Spinal cord (tissue), 10 donors: ENCODE results near the gene SPRY4. TPM values are rescaled to one million over a fixed set of nuclear protein-coding genes. Genes with fewer than 3 reads are reported as not detected.
"Not testable (repeated sequence)": the region's sequence is repeated elsewhere in the genome, so short reads cannot be mapped to it uniquely, and the experiment has no call there.

Experiments used
- DNase-seq, 6 donors: peaks; one replicate each; pipeline versions ENCODE4 v3.0.0 to v3.0.0-alpha.2; 2013 to 2015; ENCODE audit warnings: low spot score in 6 of 6, low read depth in 4 of 6
- H3K27ac ChIP-seq: one replicate; pipeline ENCODE4 v1.5.1; 2013; ENCODE audit warnings: low read depth, low read length, control low read depth
- H3K27me3 ChIP-seq: one replicate; pipeline ENCODE4 v1.6.1; 2013; ENCODE audit warnings: low read length; ENCODE audit not compliant: control insufficient read depth, insufficient read depth
- H3K36me3 ChIP-seq: one replicate; pipeline ENCODE4 v1.6.1; 2013; ENCODE audit warnings: low read length; ENCODE audit not compliant: control insufficient read depth, insufficient read depth
- H3K4me1 ChIP-seq: one replicate; pipeline ENCODE4 v1.6.1; 2013; ENCODE audit warnings: low read length; ENCODE audit not compliant: control insufficient read depth, insufficient read depth
- H3K4me3 ChIP-seq: one replicate; pipeline ENCODE4 v1.5.1; 2013; ENCODE audit warnings: low read depth, low read length, control low read depth
- H3K9me3 ChIP-seq: one replicate; pipeline ENCODE4 v1.6.1; 2013; ENCODE audit warnings: low read length; ENCODE audit not compliant: control insufficient read depth, insufficient read depth
- WGBS: methylation state at CpG from one replicate; pipeline ENCODE4 v1.1.5; 2013; ENCODE audit warnings: missing lambda C conversion rate; ENCODE audit not compliant: insufficient coverage; 5-methylcytosine and 5-hydroxymethylcytosine counted together
- polyA plus RNA-seq, 2 donors: library from polyadenylated mRNA; unstranded; fragments of 120-200 nt; gene quantifications; one replicate each; pipeline ENCODE4 v1.2.1, GENCODE V29; 2013; ENCODE audit not compliant: insufficient read length in 2 of 2
- total RNA-seq, 2 donors: library from RNA; depleted of rRNA in 1 of 2; stranded (reverse); fragments of 120-200 nt in 1 of 2; fragments of >200 nt in 1 of 2; gene quantifications; one replicate each; pipeline versions ENCODE4 v1.2.3 to v1.2.4, GENCODE V29; 2013 to 2014
- donor health status: healthy.

Gene SPRY4
- total and polyA plus RNA-seq, 4 donors, result 11.6 to 28.5 (median 21.0) TPM

- no peaks in the 10 kb centered on the region for H3K9me3 ChIP-seq
- WGBS, result 82% methylated on average over 15 of the region's 16 CpGs
- H3K36me3 ChIP-seq, result no peaks in the 10 kb centered on the region
- H3K4me3 ChIP-seq, result no peak overlapping the region
- H3K4me1 ChIP-seq, result no peaks in the 10 kb centered on the region
- H3K27ac ChIP-seq, result no peak overlapping the region
- DNase-seq, result no peak
- no peaks in the 10 kb centered on the region for H3K27me3 ChIP-seq
Measured at GRCh38 chr5:142342128-142342981, 17.5 kb upstream of the SPRY4 start.

GRCh38 chr5:142339781-142340180 is 15.0 kb upstream of the SPRY4 start:
- Histone ChIP-seq H3K27me3 (no peaks in the 10 kb centered on the region), H3K4me3 (no peak overlapping the region), H3K4me1 (no peaks in the 10 kb centered on the region), H3K27ac (no peak overlapping the region), H3K36me3 (no peaks in the 10 kb centered on the region), H3K9me3 (no peaks in the 10 kb centered on the region)
- no peak for DNase-seq
- WGBS, result 100% methylated on average over 2 of the region's 3 CpGs

GRCh38 chr5:142334538-142334937 is 9.7 kb upstream of the SPRY4 start:
- H3K27me3 ChIP-seq, result no peaks in the 10 kb centered on the region
- no peak overlapping the region for H3K4me3 ChIP-seq
- H3K36me3 ChIP-seq, result no peaks in the 10 kb centered on the region
- no peaks in the 10 kb centered on the region for H3K4me1 ChIP-seq
- no peak for DNase-seq
- no peak overlapping the region for H3K27ac ChIP-seq
- H3K9me3 ChIP-seq, result no peaks in the 10 kb centered on the region

GRCh38 chr5:142333749-142334148 is 8.9 kb upstream of the SPRY4 start:
- not testable (repeated sequence) for H3K4me3 ChIP-seq, H3K4me1 ChIP-seq, H3K27me3 ChIP-seq, H3K27ac ChIP-seq, H3K36me3 ChIP-seq, DNase-seq, H3K9me3 ChIP-seq
- WGBS, result 94% methylated on average over 2 of the region's 2 CpGs

DNA sequence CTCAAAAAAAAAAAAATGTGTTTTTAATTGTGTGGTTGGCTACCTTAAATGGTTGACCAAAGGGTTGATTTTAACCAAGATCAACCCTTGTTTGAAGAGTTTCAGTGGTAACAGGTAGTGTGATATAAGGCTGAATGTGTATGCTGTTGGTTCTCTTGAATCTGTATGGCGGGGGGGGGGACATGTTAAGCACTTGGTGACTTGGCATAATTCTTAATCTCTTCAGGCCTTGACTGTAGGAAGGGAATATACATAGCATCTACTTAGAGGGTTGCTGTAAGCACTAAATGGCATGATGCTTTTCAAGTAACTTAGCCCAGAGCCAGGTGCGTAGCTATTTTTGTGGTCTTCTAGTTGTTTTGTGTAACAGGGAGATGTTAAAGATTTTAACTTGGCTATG is 5.6 kb upstream of the SPRY4 start:
- H3K36me3 ChIP-seq, result no peaks in the 10 kb centered on the region
- WGBS, result 100% methylated on average over 1 of the region's 2 CpGs

GRCh38 chr5:142330026-142330425 is 5.2 kb upstream of the SPRY4 start:
- 94% methylated on average over 6 of the region's 6 CpGs for WGBS
- DNase-seq, result no peak
- H3K27me3 ChIP-seq, result peaks cover 5% of the 10 kb centered on the region
- no peak overlapping the region for H3K27ac ChIP-seq
- no peak overlapping the region for H3K4me3 ChIP-seq
- H3K9me3 ChIP-seq, result no peaks in the 10 kb centered on the region
- no peaks in the 10 kb centered on the region for H3K36me3 ChIP-seq
- peaks cover 30% of the 10 kb centered on the region for H3K4me1 ChIP-seq

More for the DNA sequence above, 5.6 kb upstream of the SPRY4 start:
- DNase-seq, result no peak
- H3K27me3 ChIP-seq, result peaks cover 5% of the 10 kb centered on the region
- peaks cover 26% of the 10 kb centered on the region for H3K4me1 ChIP-seq
- no peaks in the 10 kb centered on the region for H3K9me3 ChIP-seq
- no peak overlapping the region for H3K27ac ChIP-seq
- H3K4me3 ChIP-seq, result no peak overlapping the region

DNA sequence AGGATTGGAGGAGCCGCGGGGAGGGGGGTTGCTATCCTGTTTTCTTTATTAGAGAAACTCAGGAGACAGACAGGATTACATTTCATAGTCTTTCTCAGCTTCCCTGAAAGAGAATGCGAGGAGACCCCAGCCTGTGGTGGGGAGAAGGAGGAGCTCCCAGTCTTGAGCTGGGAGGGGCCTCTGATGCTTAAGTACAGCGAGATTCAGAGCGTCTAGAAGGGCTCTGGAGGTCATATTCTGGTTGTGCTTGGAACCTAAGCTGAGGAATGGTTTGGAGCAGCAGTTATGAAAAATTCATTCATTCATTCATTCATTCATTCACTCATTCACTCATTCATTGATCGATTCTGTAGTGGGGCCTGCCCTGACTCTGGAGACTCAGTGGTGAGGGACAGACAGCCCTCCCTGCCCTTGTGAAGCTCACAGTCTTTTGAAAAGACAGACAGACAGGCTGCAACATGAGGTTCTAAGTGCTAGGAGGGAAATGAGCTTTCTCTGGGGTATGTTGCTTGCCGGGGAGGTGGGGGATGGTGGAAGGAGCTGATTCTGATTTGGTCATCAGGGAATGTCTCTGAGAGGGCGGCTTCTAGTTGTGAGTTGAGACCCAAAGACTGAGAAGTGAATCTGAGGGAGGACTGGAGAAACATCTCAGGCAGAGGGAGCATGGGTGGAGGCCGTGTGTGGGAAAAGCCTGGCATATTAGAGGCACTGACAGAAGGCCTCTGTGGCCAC is 2.5 kb upstream of the SPRY4 start:
- H3K27ac ChIP-seq, result peak overlapping the region; percentile 85
- H3K9me3 ChIP-seq, result no peaks in the 10 kb centered on the region
- peak in 2 of 6 donors; percentile 26 to 49 for DNase-seq
- 33% methylated on average over 5 of the region's 9 CpGs for WGBS
- H3K36me3 ChIP-seq, result no peaks in the 10 kb centered on the region
- no peak overlapping the region for H3K4me3 ChIP-seq
- peaks cover 50% of the 10 kb centered on the region for H3K4me1 ChIP-seq
- H3K27me3 ChIP-seq, result peaks cover 14% of the 10 kb centered on the region

GRCh38 chr5:142326480-142326938 is 1.7 kb upstream of the SPRY4 start:
- Histone ChIP-seq H3K27ac (peak overlapping the region; percentile 85), H3K4me1 (peaks cover 54% of the 10 kb centered on the region), H3K4me3 (peak overlapping the region; percentile 86), H3K9me3 (no peaks in the 10 kb centered on the region), H3K36me3 (no peaks in the 10 kb centered on the region), H3K27me3 (peaks cover 14% of the 10 kb centered on the region)
- peak in 1 of 6 donors; percentile 24 for DNase-seq
- 37% methylated on average over 8 of the region's 8 CpGs for WGBS

DNA sequence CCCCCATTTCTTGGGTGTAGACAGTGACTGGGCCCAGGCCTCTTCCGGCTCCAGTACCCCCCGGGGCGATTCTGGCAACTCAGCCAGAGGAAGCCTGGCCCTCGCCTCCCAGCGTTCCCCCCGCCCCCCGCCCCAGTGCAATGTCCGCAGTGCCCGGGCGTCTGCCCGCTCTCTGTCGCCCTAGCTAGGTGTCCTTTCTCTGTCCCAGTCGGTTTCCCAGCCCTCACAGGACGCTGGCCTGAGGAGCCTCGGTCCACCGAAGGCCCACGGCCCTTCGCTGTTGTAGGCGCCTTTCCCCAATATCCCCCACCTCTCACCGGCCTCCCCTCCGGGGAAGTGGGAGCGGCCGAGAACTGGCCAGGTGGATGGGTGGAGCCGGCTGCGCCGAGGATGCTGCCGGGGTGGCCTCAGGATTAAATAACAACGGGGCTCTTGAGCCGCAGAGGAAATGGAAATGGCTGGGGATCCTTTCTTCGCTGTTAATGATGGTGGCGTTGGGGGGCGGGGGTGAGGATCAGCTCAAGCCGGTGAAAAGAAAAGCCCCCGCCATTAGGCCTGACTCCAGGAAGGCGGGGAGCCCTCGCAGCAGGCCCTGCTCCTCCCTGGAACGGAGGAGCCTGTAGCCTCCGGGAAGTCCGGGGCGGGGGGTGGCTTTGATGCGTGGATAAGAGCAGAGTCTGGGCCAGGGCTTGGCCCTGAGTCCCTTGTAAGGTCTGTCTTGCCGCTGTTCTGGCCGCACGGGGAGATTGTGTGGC is 1.1 kb upstream of the SPRY4 start:
- peak overlapping the region; percentile 85 for H3K27ac ChIP-seq
- H3K4me1 ChIP-seq, result peaks cover 57% of the 10 kb centered on the region
- peak in 3 of 6 donors; percentile 55 to 85 (median 82) for DNase-seq
- H3K27me3 ChIP-seq, result peaks cover 14% of the 10 kb centered on the region
- peak overlapping the region; percentile 86 for H3K4me3 ChIP-seq
- no peaks in the 10 kb centered on the region for H3K36me3 ChIP-seq
- 1% methylated on average over 38 of the region's 44 CpGs for WGBS
- no peaks in the 10 kb centered on the region for H3K9me3 ChIP-seq
